ENCODE results near the gene TDRD12.

DNA sequence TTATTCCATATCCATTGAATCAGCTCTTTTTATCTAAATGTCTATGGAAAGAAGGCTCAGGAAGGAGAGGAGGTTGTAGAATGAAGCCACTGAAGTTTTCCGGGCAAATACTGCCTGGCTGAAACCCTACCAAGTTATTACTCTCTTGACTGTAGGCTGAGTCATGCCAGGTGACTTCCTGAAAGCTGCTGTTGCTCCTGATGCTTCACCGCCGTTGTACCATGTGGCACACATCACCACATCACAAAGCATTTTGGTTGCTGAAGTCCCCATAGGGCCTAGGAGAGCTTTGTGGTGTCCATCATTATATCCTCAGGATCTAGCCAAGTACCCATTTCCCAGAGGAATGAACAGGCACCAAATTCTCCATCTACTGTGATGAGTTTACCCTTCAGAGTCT lies 11.1 kb upstream of the TDRD12 start:
- TF ChIP-seq, protein P1, sequence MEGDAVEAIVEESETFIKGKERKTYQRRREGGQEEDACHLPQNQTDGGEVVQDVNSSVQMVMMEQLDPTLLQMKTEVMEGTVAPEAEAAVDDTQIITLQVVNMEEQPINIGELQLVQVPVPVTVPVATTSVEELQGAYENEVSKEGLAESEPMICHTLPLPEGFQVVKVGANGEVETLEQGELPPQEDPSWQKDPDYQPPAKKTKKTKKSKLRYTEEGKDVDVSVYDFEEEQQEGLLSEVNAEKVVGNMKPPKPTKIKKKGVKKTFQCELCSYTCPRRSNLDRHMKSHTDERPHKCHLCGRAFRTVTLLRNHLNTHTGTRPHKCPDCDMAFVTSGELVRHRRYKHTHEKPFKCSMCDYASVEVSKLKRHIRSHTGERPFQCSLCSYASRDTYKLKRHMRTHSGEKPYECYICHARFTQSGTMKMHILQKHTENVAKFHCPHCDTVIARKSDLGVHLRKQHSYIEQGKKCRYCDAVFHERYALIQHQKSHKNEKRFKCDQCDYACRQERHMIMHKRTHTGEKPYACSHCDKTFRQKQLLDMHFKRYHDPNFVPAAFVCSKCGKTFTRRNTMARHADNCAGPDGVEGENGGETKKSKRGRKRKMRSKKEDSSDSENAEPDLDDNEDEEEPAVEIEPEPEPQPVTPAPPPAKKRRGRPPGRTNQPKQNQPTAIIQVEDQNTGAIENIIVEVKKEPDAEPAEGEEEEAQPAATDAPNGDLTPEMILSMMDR (IDR thresholded peaks at IDR 0.05), result no peak
- no peak for TF ChIP-seq POLR2A (IDR thresholded peaks at IDR 0.05)

All from body of pancreas (tissue), 4 donors.